ENCODE results near the gene GNA15. TPM values are rescaled to one million over a fixed set of nuclear protein-coding genes. Genes with fewer than 3 reads are reported as not detected.

Gene GNA15
- total RNA-seq, 1 donor from 2014 or later: 0.80 TPM

- intact Hi-C loops (cut with micrococcal nuclease): no loop called here
- Mint-ChIP-seq H3K36me3 (ENCODE audit: low read depth) (no peaks in the 10 kb centered on the region), H3K4me1 (peaks cover 24% of the 10 kb centered on the region), H3K9me3 (no peaks in the 10 kb centered on the region), H3K27ac (no peak overlapping the region), H3K27me3 (no peaks in the 10 kb centered on the region), H3K4me3 (no peak overlapping the region)
- ChIA-PET CTCF (interaction anchor here (0.8 to 4.1 kb wide), 3 partner anchors 25 to 152 kb away, joined by 3 to 41 read pairs (median 9); no protein-coding TSS in a partner anchor), POLR2A (no interaction called here)
- no peak for ATAC-seq (ENCODE audit: low read depth)
- DNase-seq: no peak
- TF ChIP-seq, protein P1, sequence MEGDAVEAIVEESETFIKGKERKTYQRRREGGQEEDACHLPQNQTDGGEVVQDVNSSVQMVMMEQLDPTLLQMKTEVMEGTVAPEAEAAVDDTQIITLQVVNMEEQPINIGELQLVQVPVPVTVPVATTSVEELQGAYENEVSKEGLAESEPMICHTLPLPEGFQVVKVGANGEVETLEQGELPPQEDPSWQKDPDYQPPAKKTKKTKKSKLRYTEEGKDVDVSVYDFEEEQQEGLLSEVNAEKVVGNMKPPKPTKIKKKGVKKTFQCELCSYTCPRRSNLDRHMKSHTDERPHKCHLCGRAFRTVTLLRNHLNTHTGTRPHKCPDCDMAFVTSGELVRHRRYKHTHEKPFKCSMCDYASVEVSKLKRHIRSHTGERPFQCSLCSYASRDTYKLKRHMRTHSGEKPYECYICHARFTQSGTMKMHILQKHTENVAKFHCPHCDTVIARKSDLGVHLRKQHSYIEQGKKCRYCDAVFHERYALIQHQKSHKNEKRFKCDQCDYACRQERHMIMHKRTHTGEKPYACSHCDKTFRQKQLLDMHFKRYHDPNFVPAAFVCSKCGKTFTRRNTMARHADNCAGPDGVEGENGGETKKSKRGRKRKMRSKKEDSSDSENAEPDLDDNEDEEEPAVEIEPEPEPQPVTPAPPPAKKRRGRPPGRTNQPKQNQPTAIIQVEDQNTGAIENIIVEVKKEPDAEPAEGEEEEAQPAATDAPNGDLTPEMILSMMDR (IDR thresholded peaks at IDR 0.05): no peak
These were observed 33.3 kb upstream of the GNA15 start for GRCh38 chr19:3102239-3103140.

DNA sequence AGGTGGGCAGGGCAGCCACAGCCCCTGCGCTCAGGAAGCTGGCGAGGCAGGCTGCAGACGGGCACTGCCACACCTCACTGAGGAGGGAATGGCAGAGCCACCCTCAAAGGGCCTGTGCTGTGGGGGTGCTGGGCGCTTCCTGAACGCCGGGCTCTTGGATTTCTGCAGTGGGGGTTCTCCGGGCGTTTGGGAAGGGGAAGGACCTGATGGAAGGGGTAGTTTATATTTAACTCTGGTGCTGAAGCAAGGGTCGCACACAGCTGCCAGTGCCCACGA lies 31.2 kb upstream of the GNA15 start:
- Mint-ChIP-seq H3K4me3 (no peak overlapping the region), H3K27me3 (no peaks in the 10 kb centered on the region), H3K27ac (no peak overlapping the region), H3K9me3 (no peaks in the 10 kb centered on the region), H3K4me1 (peaks cover 18% of the 10 kb centered on the region), H3K36me3 (ENCODE audit: low read depth) (no peaks in the 10 kb centered on the region)
- ChIA-PET POLR2A (interaction anchor here (0.6 to 1.2 kb wide), 4 partner anchors 43 to 240 kb away, joined by 4 to 8 read pairs (median 7); no protein-coding TSS in a partner anchor), CTCF (interaction anchor here (1.1 to 4.1 kb wide), 13 partner anchors 25 to 217 kb away, joined by 3 to 41 read pairs (median 5); no protein-coding TSS in a partner anchor)
- TF ChIP-seq, protein P1 (IDR thresholded peaks at IDR 0.05): no peak
- DNase-seq (no peak), ATAC-seq (ENCODE audit: low read depth) (no peak)
- intact Hi-C loops (cut with micrococcal nuclease): loop anchor here (1.0 to 2.0 kb wide), 4 partner anchors 28 to 218 kb away; no protein-coding TSS in a partner anchor

DNA sequence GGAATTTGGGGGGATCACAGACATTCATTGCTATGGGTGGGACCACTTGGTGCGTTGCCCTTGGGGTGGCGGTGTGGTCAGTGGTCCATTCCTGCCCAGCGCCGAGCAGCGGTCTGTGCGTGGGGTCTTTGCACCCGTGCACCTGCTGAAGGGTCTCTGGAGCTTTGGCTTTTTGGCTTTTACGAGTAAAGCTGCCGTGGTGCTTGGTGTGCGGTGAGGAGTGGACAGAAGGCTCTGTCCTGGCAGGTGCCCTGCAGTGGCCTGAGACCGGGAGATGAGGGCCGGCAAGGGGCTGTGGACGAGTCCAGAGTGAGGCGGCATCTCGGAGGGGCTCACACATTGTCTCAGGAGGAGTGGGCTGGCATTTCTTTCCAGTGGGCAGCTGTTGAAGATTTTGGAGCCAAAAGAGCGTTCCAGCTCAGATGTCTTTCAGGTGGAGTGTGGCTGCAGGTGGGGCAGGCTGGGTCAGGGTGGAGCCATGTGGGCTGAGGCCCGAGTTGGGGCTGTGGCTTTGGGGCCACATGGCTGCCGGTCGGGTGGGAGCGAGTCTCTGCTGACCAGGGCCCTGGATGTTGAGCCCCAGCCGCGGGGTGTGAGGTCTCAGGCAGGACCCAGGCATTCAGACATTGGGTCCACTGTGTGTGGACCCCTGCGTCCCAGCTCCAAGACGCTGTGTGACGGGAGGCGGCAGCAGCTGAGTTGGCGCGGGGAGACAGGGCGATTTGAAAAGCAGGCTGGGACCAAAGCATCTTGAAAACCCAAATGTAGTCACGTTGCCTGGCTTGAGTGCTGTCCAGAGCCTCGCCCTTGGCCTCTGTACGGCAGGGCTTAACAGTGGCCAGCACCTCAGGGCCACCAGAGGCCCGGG lies 30.0 kb upstream of the GNA15 start:
- Mint-ChIP-seq H3K4me3 (no peak overlapping the region), H3K27ac (no peak overlapping the region), H3K27me3 (no peaks in the 10 kb centered on the region), H3K4me1 (peaks cover 13% of the 10 kb centered on the region), H3K9me3 (no peaks in the 10 kb centered on the region), H3K36me3 (ENCODE audit: low read depth) (no peaks in the 10 kb centered on the region)
- ChIA-PET CTCF (interaction anchor here (0.7 to 4.1 kb wide), 8 partner anchors 11 to 218 kb away, joined by 3 to 41 read pairs (median 6); partner anchors contain the start of gene GNA11), POLR2A (interaction anchor here (1.8 kb wide), 1 partner anchor 43 kb away, joined by 4 read pairs; no protein-coding TSS in a partner anchor)
- TF ChIP-seq, protein P1 (IDR thresholded peaks at IDR 0.05): no peak
- intact Hi-C loops (cut with micrococcal nuclease): loop anchor here (2.0 kb wide), 1 partner anchor 219 kb away; no protein-coding TSS in a partner anchor
- DNase-seq: no peak
- no peak for ATAC-seq (ENCODE audit: low read depth)

DNA sequence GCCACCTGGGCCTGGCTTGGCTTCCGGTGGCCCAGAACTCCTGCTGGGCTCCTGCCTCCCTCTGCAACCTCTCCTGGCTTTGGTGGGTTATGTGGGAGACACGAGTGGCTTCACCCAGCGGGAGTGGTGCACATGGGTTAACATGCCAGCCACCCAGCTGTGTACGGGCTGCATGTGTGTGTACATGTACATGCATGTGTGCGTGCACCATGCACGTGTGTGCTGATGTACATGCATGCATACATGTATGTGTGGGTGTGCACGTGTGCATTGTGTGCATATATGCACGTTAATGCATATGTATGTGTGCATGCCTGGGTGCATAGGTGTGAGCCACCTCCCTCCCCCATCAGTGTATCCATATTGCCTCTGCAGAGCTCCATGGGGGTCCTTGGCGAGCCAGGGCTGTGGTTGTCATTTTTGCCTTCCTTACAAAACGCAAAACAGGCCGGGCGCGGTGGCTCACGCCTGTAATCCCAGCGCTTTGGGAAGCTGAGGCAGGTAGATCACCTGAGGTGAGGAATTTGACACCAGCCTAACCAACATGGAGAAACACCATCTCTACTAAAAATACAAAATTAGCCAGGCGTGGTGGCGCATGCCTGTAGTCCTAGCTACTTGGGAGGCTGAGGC lies 29.2 kb upstream of the GNA15 start:
- Mint-ChIP-seq H3K27me3 (no peaks in the 10 kb centered on the region), H3K4me1 (peaks cover 13% of the 10 kb centered on the region), H3K4me3 (no peak overlapping the region), H3K27ac (no peak overlapping the region), H3K36me3 (ENCODE audit: low read depth) (no peaks in the 10 kb centered on the region), H3K9me3 (no peaks in the 10 kb centered on the region)
- ATAC-seq (ENCODE audit: low read depth) (no peak), DNase-seq (no peak)
- POLR2A ChIA-PET: interaction anchor here (1.8 kb wide), 1 partner anchor 43 kb away, joined by 4 read pairs; no protein-coding TSS in a partner anchor
- TF ChIP-seq, protein P1 (IDR thresholded peaks at IDR 0.05): no peak
- intact Hi-C loops (cut with micrococcal nuclease): no loop called here
- CTCF ChIA-PET: interaction anchor here (0.7 to 3.6 kb wide), 3 partner anchors 30 to 145 kb away, joined by 3 to 32 read pairs (median 7); no protein-coding TSS in a partner anchor
